ENCODE measurements around the gene IRF3.

IRF3 gene, protein sequence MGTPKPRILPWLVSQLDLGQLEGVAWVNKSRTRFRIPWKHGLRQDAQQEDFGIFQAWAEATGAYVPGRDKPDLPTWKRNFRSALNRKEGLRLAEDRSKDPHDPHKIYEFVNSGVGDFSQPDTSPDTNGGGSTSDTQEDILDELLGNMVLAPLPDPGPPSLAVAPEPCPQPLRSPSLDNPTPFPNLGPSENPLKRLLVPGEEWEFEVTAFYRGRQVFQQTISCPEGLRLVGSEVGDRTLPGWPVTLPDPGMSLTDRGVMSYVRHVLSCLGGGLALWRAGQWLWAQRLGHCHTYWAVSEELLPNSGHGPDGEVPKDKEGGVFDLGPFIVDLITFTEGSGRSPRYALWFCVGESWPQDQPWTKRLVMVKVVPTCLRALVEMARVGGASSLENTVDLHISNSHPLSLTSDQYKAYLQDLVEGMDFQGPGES

DNA sequence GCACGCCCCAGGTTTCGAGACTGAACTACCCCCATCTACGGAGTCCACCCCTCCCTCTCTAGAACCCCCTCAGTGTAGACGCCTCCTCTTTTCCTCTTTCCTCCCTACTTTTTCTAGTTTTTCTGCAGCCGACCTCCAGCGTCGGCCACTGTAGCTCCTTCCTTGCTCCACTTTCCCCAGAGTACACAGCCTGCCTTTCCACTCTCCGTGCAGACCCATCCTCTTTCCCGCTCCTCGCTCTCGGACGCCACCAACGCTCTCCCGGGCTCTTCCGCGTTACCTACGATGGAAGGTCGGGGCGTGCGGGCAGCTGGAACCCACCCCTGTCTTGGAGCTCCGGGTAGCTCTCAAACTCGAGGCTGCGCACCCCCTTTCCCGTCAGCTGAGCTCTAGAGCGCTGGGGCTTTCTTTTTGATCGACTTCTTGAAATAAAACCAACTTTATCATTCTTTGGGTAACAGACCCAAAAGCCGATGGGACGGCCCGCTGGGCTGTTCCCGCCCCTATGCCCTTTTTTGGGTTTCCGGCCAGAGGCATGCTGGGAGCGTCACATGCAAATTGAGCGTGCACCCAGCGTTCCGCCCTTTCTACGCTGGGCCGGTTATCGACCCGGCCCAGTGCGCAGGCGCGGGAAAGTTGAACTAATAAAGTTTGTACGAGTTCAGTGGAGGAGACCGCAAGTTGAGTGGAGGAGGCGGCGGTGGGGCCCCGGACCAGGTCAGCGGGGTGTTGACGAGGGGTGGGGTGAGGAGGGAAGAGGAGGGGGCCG, at the start of gene IRF3, which contains the start of gene BCL2L12:
Gene IRF3 (minus strand): TSS at position 507 of the 769 bp plus-strand sequence. CDS start 1,019 bp downstream, outside the sequence.
Gene BCL2L12 (plus strand): TSS at position 583 of the 769 bp plus-strand sequence. CDS start 760 bp downstream, outside the sequence.
- DNase-seq (ENCODE audit: low read depth, low spot score), result peak; percentile 96

DNA sequence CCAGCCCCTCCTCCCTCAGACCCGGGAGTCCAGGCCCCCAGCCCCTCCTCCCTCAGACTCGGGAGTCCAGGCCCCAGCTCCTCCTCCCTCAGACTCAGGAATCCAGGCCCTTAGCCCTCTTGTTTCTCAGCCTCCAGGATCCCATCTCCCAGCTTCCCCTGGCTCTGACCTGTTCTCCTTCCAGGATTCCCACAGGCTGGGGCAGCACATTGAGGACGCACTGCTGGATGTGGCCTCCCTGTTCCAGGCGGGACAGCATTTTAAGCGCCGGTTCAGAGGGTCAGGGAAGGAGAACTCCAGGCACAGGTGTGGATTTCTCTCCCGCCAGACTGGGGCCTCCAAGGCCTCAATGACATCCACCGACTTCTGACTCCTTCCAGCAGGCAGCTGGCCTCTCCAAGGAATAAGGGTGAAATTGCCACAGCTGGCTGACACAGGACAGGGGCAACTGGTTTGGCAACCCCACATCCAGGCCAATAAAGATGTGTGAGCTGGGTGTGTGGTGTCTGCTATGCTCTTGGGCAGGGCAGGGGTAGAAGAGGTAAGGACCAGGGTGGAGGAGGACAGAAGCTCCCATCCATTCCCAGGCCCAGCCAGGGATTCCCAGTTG, 47.7 kb upstream of the IRF3 start:
- peak; percentile 65 for DNase-seq (ENCODE audit: low read depth, low spot score)

DNA sequence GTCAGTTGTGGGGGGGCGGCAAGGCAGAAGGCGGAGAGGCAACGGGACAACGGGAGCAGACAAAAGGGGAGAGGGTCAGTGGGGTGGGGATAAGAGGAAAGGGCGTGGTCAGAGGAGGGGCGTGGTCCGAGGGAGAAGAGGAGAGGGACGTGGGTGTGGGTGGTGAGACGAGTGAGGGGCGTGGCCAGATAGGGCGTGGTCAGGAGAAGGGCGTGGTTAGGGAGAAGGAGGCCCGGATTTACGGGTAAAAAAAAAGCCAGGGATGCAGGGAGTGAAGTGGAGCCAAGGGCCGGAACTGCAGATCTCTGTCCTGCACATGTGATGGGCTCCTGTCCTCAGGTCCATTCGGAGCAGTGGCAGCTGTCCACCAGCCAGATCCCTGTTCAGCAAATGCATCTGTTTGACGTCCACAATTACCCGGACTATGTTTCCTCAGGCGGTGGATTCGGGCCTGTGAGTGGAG, 46.8 kb upstream of the IRF3 start:
- peak; percentile 96 for DNase-seq (ENCODE audit: low read depth, low spot score)

DNA sequence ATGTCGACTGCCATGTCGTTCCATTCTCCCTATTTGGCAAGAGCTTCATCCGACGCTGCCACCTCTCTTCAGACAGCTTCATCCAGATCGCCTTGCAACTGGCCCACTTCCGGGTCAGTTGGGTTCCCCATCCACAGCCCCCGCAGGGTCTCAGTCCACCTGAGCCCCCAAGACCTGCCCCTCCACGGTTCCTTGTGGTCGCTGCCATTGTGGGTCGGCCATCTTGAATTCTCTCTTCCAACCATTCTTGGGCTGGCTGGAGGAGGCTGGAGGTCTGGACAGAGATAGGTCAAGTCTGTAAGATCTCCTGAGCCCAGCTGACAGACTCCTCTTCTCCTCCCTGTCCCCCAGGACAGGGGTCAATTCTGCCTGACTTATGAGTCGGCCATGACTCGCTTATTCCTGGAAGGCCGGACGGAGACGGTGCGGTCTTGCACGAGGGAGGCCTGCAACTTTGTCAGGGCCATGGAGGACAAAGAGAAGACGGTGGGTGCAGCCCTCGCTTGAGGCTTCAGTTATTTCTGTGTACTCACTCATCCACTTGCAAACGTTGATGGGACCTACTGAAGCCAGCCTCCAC, 44.8 kb upstream of the IRF3 start:
- DNase-seq (ENCODE audit: low read depth, low spot score), result no peak

DNA sequence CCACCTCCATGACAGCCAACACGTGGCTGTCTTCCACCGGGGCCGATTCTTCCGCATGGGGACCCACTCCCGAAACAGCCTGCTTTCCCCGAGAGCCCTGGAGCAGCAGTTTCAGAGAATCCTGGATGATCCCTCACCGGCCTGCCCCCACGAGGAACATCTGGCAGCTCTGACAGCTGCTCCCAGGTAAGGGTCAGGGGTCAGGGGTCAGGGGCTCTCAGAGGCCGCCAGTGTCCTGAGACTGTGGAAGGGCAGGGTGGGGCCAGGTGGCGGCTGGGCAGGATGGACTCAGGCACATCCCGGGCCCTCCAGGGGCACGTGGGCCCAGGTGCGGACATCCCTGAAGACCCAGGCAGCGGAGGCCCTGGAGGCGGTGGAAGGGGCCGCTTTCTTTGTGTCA, 40.3 kb upstream of the IRF3 start:
- no peak for DNase-seq (ENCODE audit: low read depth, low spot score)

DNA sequence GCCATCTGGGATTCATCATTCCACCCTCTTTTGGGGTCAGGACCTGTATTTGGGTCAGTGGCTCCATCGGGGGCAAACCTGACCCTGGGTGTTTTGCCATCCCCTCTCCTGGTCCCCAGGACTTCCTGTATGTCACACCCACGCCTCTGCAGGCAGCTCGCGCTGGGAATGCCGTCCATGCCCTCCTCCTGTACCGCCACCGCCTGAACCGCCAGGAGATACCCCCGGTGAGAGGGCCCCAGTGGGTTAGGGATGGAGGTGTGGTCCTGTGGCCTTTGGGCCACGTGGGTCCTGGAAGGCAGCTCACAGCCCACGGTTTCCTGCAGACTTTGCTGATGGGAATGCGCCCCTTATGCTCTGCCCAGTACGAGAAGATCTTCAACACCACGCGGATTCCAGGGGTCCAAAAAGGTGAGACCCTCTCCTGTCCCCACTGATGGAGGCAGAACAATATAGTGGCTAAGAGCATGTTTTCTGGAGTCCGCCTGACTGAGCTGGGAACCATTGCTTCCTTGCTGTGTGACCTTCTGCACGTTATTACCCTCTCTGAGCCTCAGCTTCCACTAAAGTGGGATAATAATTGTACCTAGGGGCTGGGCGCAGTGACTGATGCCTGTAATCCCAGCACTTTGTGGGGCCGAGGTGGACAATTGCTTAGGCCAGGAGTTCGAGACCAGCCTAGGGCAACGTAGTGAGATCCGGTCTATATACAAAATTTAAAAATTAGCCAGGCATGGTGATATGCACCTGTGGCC, 39.4 kb upstream of the IRF3 start:
- no peak for DNase-seq (ENCODE audit: low read depth, low spot score)

DNA sequence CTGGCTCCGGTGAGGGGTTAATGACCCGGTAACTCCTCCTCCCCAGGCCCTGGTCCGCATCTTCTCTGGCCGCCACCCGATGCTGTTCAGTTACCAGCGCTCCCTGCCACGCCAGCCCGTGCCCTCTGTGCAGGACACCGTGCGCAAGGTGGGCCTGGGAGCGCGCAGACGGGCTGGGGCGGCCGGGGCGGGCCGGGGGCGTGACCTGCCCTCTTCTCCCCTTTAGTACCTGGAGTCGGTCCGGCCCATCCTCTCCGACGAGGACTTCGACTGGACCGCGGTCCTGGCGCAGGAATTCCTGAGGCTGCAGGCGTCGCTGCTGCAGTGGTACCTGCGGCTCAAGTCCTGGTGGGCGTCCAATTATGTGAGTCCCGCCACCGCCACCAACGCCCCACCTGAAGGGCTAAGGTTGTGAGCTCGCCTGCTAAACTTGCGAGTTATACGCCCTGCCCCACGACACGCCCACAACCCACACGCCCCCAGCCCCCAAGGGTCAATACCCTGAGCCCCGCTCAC, 35.7 kb upstream of the IRF3 start:
- peak; percentile 75 for DNase-seq (ENCODE audit: low read depth, low spot score)

DNA sequence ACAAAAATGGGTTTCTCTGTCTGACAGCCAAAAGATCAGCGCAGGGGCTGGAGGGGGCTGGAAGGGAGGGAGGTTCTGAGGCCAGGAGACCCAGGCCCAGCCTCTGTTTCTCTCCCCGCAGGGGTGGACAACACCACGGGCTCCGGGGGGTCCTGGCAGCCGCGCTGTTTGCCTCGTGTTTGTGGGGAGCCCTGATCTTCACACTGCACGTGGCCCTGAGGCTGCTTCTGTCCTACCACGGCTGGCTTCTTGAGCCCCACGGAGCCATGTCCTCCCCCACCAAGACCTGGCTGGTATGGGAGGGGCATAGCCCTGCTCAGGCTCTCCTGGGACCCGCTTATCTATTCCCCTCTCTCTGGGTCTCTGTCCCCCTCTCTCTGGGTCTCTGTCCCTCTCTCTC, 34.9 kb upstream of the IRF3 start:
- DNase-seq (ENCODE audit: low read depth, low spot score), result no peak

DNA sequence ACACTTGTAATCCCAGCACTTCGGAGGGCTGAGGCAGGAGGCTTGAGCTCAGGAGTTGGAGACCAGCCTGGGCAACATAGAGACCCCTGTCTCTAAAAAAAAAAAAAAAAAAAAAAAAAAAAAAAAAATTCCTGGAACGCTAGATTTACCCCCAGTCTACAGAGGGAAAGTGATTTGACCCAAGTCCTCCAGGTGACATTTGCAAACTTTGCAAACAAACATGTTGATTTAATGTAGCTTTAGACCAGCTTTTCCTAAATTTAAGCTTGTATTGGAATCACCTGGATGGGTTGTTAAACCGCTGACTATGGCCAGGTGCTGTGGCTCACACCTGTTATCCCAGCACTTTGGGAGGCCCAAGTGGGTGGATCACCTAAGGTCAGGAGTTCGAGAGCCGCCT, 33.7 kb upstream of the IRF3 start:
- DNase-seq (ENCODE audit: low read depth, low spot score), result no peak

DNA sequence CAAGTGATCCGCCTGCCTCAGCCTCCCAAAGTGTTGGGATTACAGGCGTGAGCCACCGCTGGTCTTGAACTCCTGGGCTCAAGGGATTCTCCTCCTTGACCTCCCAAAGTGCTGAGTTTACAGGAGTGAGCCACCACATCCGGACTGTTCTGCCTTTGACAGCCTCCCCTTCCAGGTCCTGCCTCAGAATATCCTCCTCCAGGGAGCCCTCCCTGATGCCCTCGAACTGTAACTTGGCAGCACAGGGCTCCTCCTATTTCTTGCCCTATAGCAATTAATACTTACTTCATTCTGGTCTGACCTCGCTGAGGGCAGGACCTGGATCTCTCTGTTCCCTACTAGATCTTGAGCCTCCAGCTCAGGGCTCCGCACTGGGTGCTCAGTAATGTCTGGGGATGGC, 31.2 kb upstream of the IRF3 start:
- DNase-seq (ENCODE audit: low read depth, low spot score), result no peak

DNA sequence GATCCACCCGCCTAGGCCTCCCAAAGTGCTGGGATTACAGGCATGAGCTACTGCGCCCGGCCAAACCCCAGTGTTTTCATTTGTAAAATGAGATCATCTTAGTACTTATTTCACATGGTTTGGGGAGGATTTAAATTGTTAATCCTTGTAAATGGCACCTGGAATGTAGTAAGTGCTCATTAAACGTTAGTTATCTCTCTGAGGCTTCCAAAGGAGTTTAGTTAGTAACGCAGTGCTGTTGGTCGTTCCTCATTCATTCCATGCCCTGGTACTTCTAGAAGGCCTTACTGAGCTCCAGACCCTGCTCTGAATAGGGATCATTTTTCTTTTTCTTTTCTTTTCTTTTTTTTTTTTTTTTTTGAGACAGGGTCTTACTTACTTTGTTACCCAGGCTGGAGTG, 30.5 kb upstream of the IRF3 start:
- DNase-seq (ENCODE audit: low read depth, low spot score), result no peak

DNA sequence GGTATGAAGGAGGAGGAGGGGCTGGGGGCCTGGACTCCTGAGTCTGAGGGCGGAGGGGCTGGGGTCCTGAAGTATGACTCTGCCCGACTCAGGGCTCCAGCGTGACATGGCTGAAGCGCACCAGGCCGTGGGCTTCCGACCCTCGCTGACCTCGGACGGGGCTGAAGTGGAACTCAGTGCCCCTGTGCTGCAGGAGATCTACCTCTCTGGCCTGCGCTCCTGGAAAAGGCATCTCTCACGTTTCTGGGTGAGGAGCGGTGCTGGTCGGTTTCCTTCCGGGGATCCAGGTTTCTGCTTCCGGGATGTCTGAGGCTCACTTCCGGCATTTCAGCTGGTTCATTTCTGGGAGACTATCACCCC, 26.5 kb upstream of the IRF3 start:
- DNase-seq (ENCODE audit: low read depth, low spot score), result no peak

DNA sequence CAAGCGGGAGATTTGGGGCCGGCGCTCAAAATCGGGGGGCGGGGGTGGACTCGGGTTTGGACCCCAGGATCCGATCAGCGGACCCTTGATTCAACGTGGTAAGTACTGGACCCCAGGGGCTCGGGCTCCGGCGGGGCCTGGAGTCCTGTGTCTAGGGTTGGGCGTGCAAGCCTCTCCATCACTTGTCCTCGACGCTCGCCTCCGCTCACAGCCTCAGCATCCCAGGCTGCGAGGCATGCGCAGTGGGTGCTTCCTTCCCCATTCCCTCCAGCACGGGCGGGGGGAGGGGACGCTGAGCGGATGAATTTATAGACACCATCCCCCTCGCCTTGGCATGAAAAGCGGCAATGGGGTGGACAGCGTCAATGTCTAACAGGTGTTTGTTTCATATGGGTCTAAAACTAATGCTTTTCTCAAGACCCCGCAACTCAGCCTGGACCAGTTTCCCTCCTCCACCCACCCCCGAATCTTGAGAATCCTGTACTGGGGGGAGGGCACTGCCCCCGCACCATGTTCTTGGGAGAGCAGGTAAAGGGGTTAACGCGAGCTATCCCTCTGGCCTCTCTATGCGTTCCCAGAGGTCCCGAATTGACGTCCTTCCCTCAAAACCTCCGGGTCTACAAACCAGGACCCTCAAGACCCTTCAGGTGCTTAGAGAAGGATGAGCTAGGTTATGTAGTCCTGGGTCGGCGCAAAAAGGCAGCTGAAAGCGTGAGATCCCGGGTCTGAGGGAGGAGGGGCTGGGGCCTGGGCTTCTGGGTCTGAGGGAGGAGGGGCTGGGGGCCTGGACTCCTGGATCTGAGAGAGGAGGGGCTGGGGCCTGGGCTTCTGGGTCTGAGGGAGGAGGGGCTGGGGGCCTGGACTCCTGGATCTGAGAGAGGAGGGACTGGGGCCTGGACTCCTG, 25.8 kb upstream of the IRF3 start:
- peak; percentile 81 for DNase-seq (ENCODE audit: low read depth, low spot score)

DNA sequence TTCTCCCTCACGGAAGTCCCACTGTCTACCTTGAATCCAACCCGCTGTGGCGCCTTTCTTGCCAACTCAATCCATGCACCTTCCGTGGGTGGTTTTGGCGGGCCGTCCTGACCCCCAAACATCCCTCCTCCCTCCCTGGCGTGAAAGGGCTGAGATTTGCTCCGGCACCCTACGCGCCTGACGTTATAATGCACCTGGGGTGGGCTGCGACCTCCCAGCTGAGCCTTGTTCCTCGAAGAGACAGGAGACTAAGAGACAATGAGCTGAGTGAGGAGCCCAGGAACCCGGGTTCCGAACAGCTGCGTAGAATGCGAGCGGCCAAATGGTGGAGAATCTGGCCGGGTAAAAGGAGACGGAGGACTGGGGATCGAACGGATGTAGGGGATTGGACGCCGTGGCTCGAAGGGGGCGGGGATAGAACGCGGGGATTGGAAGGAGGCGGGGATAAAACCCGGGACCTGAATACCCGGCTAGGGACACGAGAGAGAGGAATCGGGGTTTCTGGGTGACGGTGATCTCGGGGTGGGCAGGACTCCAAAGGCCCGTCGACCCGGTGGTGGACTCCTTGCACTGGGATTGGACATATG, 25.1 kb upstream of the IRF3 start, which contains the start of gene CPT1C:
Gene CPT1C (plus strand): TSS at position 461 of the 587 bp plus-strand sequence. CDS start 1,137 bp downstream, outside the sequence.
- peak; percentile 75 for DNase-seq (ENCODE audit: low read depth, low spot score)

DNA sequence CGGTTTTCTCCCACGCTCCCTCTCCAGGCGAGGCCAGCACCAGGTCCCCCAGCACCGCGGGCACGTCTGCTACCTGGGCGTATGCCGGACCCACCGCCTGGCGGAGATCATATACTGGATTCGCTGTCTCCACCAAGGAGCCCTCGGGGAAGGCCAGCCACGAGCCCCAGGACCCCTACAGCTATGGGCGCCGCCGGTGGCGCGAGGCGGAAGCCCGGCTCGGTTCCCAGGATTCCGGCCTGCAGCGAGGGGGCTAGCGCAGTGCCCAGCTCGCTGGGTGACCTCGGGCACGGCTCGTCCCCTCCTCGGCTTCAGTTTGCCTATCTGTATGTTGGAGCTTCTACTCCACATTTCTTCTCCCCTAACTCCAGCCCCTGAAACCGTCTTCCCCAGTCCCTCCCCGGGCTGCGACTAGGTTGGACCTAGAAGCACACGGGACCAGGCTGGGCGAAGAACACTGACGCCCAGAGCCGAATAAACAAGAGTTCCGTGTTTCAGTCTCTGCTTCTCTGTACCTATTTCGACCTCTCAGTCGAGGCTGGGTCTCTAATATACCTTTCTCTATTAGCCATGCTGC, 24.5 kb upstream of the IRF3 start:
- DNase-seq (ENCODE audit: low read depth, low spot score), result peak; percentile 20

DNA sequence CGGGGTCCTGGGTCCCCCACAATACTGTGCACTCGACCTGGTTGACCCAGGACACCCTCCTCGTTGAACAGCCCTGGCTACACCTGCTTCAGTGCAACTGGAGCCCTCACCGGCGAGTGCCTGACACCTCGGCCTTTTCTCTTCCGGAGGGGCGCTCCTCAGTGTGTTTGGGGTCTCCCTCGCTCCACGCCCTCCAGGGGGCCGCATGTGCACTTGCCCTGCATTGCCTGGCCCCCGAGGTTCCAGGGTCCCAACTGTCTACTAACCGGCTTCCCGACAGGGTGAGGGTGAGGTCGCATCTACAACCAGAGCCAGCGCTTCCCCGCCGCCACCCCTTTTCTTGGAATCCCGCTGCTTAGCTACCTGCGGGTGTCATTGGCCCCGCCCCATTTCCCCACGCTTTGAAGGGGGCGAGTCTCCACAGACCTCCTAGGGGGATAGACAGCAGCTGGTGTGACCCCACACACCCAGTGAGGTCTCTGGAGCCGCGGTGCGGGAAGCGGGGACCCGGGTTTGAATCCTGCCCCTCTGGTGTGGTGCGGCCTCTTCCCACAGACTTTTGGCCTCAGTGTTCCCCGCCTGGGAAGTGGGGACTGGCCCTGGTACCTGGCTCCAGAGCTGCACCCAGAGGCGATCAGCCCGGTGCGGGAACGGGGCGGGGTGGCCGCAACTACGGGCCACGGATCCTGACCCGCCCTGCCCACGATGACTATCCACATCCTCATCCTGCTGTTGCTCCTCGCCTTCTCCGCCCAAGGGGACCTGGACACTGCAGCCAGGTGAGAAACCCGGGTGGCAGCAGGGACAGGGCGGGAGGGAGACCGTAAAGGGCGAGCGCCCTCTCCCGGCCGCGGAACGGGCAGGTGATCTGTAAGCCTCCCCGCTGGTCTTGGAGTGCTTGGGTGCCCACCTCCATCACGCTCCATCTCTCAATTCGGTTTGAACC, 23.7 kb upstream of the IRF3 start, which contains the start of gene ADM5:
Gene ADM5 (plus strand): TSS at position 462 of the 946 bp plus-strand sequence. CDS start 244 bp downstream, at position 706.
- peak; percentile 20 for DNase-seq (ENCODE audit: low read depth, low spot score)

DNA sequence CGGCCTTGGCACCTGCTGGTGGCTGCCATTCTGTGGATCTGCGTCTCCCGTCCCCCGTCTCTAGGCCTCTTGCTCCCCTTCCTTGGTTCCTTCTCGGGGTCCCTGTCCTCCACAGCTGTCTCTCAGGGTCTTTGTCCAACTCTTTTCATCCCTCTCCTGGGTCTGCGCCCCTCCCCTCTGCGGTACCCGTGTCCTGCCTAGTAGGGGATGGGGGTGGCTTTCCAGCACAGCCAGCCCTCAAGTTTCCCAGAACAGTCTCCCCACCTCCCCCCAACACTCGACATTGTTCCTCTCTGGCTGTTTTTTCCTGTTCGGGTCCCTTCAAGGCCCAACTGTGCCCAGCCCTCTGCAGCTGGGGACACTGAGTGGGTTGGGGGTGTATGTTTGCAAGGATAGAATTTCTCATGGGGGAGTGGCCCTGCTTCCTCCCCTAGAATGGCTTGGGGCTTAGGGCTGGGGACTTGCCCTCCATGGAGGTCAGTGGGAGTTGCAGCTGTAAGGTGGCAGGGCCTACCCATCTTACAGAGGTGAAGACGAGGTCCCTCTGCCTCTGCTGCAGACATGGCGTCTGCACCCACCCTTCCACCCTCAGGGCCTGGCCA, 23.0 kb upstream of the IRF3 start:
- DNase-seq (ENCODE audit: low read depth, low spot score), result no peak

All from ELF-1 (cell line).